ENCODE results near the gene ORM1. TPM values are rescaled to one million over a fixed set of nuclear protein-coding genes. Genes with fewer than 3 reads are reported as not detected.
"Not testable (repeated sequence)": the region's sequence is repeated elsewhere in the genome, so short reads cannot be mapped to it uniquely, and the experiment has no call there.

ORM1 gene
- total and polyA plus RNA-seq, 2 donors (not counting 3 experiments of a cell fraction or from before 2014, with no cell fraction given), result not detected

DNA sequence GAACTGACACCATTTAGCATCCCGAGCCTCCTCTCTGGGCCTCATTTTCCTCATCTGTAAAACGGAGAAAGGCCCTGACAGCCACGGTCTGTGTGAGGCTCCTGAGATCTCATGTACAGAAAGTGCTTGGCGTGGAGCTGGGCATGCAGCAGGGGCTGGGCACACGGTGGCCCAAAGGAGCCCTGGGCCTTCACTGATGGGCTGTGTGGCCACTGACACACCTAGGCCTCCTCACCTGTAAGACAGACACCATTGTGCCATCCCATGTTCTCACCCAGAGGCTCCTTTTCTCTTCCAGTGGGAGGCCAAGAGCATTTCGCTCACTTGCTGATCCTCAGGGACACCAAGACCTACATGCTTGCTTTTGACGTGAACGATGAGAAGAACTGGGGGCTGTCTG is 1.6 kb downstream of the ORM1 start:
- H3K4me1 ChIP-seq (ENCODE audit: control insufficient read depth, extremely low read depth, insufficient read depth, low read length), result no peaks in the 10 kb centered on the region
- no peak overlapping the region for H3K9ac ChIP-seq (replicated peaks; ENCODE audit: extremely low read depth, insufficient read depth, low read length)
- FAIRE-seq (no peak), DNase-seq (ENCODE audit: low read depth, low spot score) (no peak)
- no peak overlapping the region for H3K4me2 ChIP-seq (ENCODE audit: insufficient read depth, low read length)
- no peaks in the 10 kb centered on the region for H3K79me2 ChIP-seq (ENCODE audit: control insufficient read depth, insufficient read depth, low read length)
- H3K36me3 ChIP-seq (ENCODE audit: control insufficient read depth in 2 of 2, extremely low read depth in 1 of 2, insufficient read depth in 2 of 2, low read length in 2 of 2), result no peaks in the 10 kb centered on the region
- H2AFZ ChIP-seq (ENCODE audit: low read depth, low read length), result no peak overlapping the region
- ChIA-PET CTCF (no interaction called here), POLR2A (no interaction called here)
- no peaks in the 10 kb centered on the region for H3K9me1 ChIP-seq (replicated peaks; ENCODE audit: control insufficient read depth, extremely low read depth, insufficient read depth, low read length)
- intact Hi-C loops (cut with micrococcal nuclease), result no loop called here
- no peak overlapping the region for H3K4me3 ChIP-seq (replicated peaks in 1 of 3; ENCODE audit: insufficient read depth in 1 of 3, low read depth in 1 of 3, low read length in 3 of 3)
- H3K27ac ChIP-seq (ENCODE audit: insufficient read depth, low read depth, low read length), result no peak overlapping the region
- no TSS peak for BruUV-seq (replicated peaks)
- H4K20me1 ChIP-seq (replicated peaks; ENCODE audit: control insufficient read depth, extremely low read depth, insufficient read depth, low read length), result no peaks in the 10 kb centered on the region
- no peaks in the 10 kb centered on the region for H3K9me3 ChIP-seq (replicated peaks; ENCODE audit: control insufficient read depth, insufficient read depth, low read length)
- peaks cover 0 to under 1% of the 10 kb centered on the region in 2 experiments for H3K27me3 ChIP-seq (ENCODE audit: control insufficient read depth in 2 of 2, insufficient read depth in 2 of 2, low read length in 2 of 2)
- dilution Hi-C loops (cut with MboI; ENCODE audit: extremely low pct_ligation_motif_present, low sequenced_read_pairs), result no loop called here
- no peak for TF ChIP-seq GATA2 (IDR thresholded peaks at IDR 0.05; ENCODE audit: insufficient read depth, insufficient read length, low read depth, low read length)
- TF ChIP-seq, protein P1, sequence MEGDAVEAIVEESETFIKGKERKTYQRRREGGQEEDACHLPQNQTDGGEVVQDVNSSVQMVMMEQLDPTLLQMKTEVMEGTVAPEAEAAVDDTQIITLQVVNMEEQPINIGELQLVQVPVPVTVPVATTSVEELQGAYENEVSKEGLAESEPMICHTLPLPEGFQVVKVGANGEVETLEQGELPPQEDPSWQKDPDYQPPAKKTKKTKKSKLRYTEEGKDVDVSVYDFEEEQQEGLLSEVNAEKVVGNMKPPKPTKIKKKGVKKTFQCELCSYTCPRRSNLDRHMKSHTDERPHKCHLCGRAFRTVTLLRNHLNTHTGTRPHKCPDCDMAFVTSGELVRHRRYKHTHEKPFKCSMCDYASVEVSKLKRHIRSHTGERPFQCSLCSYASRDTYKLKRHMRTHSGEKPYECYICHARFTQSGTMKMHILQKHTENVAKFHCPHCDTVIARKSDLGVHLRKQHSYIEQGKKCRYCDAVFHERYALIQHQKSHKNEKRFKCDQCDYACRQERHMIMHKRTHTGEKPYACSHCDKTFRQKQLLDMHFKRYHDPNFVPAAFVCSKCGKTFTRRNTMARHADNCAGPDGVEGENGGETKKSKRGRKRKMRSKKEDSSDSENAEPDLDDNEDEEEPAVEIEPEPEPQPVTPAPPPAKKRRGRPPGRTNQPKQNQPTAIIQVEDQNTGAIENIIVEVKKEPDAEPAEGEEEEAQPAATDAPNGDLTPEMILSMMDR (IDR thresholded peaks at IDR 0.05; ENCODE audit: extremely low read depth in 1 of 2, insufficient read depth in 1 of 2, low read depth in 1 of 2, low read length in 2 of 2), result no peak
- no peak for TF ChIP-seq EZH2 (IDR thresholded peaks at IDR 0.05; ENCODE audit: borderline replicate concordance, low read depth, low read length, severe bottlenecking)
- no peak for TF ChIP-seq JUN (IDR thresholded peaks at IDR 0.05; ENCODE audit: borderline replicate concordance, insufficient read depth, insufficient read length, low read depth)

DNA sequence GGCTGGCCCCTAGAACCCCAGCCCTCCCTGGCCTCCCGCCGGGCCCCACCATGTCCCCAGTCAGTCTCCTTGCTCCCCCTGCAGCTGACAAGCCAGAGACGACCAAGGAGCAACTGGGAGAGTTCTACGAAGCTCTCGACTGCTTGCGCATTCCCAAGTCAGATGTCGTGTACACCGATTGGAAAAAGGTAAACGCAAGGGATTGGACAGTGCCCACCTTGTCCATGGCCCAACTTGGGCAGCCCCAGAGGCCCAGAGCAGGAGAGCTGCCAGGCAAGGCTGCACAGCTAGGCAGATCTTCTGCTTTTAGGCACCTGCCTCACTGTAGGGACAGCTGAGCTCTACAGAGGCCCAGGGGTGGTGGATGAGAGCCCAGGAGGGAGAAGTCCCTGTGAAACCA is 2.1 kb downstream of the ORM1 start:
- H3K27ac ChIP-seq (ENCODE audit: insufficient read depth, low read depth, low read length); H3K79me2 ChIP-seq (ENCODE audit: control insufficient read depth, insufficient read depth, low read length); H3K36me3 ChIP-seq (ENCODE audit: control insufficient read depth in 2 of 2, extremely low read depth in 1 of 2, insufficient read depth in 2 of 2, low read length in 2 of 2); FAIRE-seq; H3K4me3 ChIP-seq (replicated peaks in 1 of 3; ENCODE audit: insufficient read depth in 1 of 3, low read depth in 1 of 3, low read length in 3 of 3); CTCF ChIA-PET; H3K4me1 ChIP-seq (ENCODE audit: control insufficient read depth, extremely low read depth, insufficient read depth, low read length); intact Hi-C loops (cut with micrococcal nuclease); dilution Hi-C loops (cut with MboI; ENCODE audit: extremely low pct_ligation_motif_present, low sequenced_read_pairs); H2AFZ ChIP-seq (ENCODE audit: low read depth, low read length); DNase-seq (ENCODE audit: low read depth, low spot score); H3K9me1 ChIP-seq (replicated peaks; ENCODE audit: control insufficient read depth, extremely low read depth, insufficient read depth, low read length); H4K20me1 ChIP-seq (replicated peaks; ENCODE audit: control insufficient read depth, extremely low read depth, insufficient read depth, low read length); BruUV-seq (replicated peaks); H3K9ac ChIP-seq (replicated peaks; ENCODE audit: extremely low read depth, insufficient read depth, low read length); H3K9me3 ChIP-seq (replicated peaks; ENCODE audit: control insufficient read depth, insufficient read depth, low read length); H3K4me2 ChIP-seq (ENCODE audit: insufficient read depth, low read length); POLR2A ChIA-PET; H3K27me3 ChIP-seq (ENCODE audit: control insufficient read depth in 2 of 2, insufficient read depth in 2 of 2, low read length in 2 of 2): not testable (repeated sequence)

DNA sequence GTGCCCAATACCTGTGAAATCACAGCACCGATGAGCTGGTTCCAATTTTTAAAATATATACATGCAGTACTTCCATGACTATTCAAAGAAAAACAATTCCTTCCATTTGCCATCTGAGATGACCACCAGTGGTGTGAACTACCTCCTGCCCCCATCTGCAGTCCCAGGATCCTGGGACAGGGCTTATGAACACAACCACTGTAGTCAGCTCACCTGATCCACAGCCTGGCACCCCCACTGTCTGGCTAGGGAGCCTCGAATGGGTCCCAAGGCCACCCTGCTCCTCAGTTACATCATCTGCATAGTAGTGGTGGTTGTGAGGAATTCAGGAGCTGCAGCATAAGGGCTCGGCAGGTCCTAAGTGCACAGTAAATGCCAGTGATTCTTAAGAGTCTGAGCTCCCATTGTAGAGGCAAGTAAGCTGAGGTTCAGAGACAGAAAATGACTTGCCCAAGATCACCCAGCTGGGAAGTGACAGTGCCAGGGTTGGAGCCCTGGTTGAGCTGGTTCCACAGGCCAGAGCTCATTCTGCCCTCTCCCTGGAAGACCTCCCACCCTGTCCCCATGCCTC is 2.9 kb downstream of the ORM1 start:
- H3K27ac ChIP-seq (ENCODE audit: insufficient read depth, low read depth, low read length); BruUV-seq (replicated peaks); intact Hi-C loops (cut with micrococcal nuclease); H3K4me2 ChIP-seq (ENCODE audit: insufficient read depth, low read length); FAIRE-seq; H3K9me1 ChIP-seq (replicated peaks; ENCODE audit: control insufficient read depth, extremely low read depth, insufficient read depth, low read length); H3K27me3 ChIP-seq (ENCODE audit: control insufficient read depth in 2 of 2, insufficient read depth in 2 of 2, low read length in 2 of 2); H3K4me1 ChIP-seq (ENCODE audit: control insufficient read depth, extremely low read depth, insufficient read depth, low read length); H3K9ac ChIP-seq (replicated peaks; ENCODE audit: extremely low read depth, insufficient read depth, low read length); DNase-seq (ENCODE audit: low read depth, low spot score); H3K36me3 ChIP-seq (ENCODE audit: control insufficient read depth in 2 of 2, extremely low read depth in 1 of 2, insufficient read depth in 2 of 2, low read length in 2 of 2); H2AFZ ChIP-seq (ENCODE audit: low read depth, low read length); H3K9me3 ChIP-seq (replicated peaks; ENCODE audit: control insufficient read depth, insufficient read depth, low read length); H4K20me1 ChIP-seq (replicated peaks; ENCODE audit: control insufficient read depth, extremely low read depth, insufficient read depth, low read length); dilution Hi-C loops (cut with MboI; ENCODE audit: extremely low pct_ligation_motif_present, low sequenced_read_pairs); POLR2A ChIA-PET; CTCF ChIA-PET; H3K79me2 ChIP-seq (ENCODE audit: control insufficient read depth, insufficient read depth, low read length); H3K4me3 ChIP-seq (replicated peaks in 1 of 3; ENCODE audit: insufficient read depth in 1 of 3, low read depth in 1 of 3, low read length in 3 of 3): not testable (repeated sequence)
